NCI-H1436 treated with DMSO at 0.1 percent for 48 hours (cell line): ENCODE results near the gene PIP5KL1.

ENCODE experiments used
- DNase-seq: peaks from one replicate; lab custom pipeline; 2025; lab: John Stamatoyannopoulos, UW

The PIP5KL1 gene

GRCh38 chr9:127912882-127913281 is 17.7 kb downstream of the PIP5KL1 start:
- no peak for DNase-seq

- DNase-seq: no peak
Measured at GRCh38 chr9:127912296-127912695, 18.3 kb downstream of the PIP5KL1 start.

DNA sequence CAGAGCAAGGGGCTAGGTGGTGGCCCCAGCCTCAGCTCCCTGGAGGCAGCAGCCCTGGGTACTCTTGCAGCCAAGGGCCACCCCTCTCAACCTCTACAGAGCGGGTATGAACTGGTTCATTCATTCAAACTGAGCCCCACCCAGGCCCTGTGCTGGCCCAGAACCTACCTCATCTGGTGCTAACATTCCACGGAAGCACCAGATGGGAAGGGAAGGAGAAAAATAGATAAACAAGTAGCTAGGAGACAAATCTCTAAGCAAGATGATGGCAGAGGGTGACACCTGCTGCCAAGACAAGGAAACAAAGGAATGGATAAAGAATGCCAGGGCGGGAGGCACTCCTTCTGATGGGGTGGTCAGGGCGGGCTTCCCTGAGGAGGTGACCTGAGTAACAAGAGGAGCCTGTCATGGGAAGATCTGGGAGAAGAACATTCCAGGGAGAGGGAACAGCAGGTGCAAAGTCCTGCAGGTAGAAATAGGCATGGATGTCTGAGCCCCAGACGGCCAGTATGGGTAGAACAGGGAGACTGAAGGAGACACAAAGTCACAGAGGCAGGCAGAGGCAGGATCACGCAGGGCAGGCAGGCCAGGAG is 19.9 kb downstream of the PIP5KL1 start:
- no peak for DNase-seq

- DNase-seq: no peak
Measured at GRCh38 chr9:127909839-127910273, 20.7 kb downstream of the PIP5KL1 start.

DNA sequence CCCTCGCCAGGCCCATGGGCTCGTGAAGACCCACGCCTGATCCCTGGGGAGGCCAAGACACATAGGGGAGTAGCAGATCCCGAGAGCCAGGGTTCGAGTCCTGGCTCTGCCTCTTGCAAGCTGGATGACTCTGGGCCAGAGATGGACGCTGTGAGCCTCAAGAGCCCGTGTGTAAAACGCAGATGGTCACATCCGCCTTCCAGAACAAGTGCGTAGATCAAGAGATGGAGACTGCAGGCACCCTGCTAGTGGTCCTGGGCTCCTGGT is 22.0 kb downstream of the PIP5KL1 start:
- DNase-seq: no peak

- no peak for DNase-seq
Measured at GRCh38 chr9:127907867-127908659, 22.5 kb downstream of the PIP5KL1 start.

- DNase-seq: no peak
Measured at GRCh38 chr9:127905788-127906191, 24.8 kb downstream of the PIP5KL1 start.

DNA sequence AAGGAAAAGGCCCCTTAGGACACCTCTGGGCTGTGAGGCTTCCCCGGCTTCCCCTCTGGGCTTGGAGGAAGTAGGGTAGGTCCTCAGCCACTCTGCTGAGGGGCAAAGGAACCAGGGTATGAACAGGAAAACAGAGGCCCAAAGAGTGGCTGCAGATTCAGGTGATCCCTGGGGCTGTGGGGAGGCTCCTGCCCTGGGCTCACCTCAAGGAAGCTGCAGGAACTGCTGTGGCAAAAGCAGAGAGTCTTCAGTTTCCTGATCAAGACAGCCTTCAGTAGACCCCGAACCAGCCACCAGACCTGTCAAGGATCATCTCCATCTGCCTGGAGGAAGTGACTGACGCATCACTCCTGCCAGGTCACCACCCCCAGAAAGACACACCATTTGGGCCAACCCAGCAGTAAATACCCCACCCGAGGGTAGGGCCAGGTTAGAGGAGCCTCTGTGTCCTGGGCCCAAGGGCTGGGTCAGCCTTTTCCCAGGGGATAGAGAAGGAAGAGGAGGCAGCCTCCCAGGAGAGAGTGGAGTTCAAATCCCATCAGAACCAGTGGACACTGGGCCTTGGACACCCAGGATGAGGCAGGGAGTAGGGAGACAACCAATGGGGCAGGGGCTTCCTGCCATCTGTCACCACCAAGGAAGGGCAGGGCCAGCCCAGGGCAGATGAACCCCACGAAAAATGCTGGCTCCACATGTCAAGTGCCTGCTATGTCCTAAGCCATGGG is 25.4 kb downstream of the PIP5KL1 start:
- DNase-seq: no peak

DNA sequence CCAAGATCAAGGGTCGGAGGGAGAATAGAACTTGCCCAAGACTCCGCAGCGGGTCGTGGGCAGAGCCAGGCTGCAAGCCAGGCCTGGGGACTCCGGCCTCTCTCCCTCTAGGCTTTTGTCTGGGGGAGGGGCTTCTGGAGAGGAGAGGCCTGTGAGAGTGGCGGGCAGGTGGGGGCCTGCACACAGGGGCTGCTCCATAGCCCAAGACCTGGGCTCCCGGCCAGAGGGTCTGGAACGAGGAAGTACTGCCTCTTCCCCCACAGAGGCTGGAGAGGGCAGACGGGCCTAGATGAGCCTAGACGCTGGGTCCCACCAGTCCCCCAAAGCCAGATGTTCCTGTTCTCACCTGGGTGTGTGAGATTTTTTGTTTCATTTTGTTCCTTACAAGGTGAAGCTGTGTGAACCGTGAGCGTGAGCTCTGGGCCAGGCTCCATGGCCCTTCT is 26.0 kb downstream of the PIP5KL1 start:
- no peak for DNase-seq

DNA sequence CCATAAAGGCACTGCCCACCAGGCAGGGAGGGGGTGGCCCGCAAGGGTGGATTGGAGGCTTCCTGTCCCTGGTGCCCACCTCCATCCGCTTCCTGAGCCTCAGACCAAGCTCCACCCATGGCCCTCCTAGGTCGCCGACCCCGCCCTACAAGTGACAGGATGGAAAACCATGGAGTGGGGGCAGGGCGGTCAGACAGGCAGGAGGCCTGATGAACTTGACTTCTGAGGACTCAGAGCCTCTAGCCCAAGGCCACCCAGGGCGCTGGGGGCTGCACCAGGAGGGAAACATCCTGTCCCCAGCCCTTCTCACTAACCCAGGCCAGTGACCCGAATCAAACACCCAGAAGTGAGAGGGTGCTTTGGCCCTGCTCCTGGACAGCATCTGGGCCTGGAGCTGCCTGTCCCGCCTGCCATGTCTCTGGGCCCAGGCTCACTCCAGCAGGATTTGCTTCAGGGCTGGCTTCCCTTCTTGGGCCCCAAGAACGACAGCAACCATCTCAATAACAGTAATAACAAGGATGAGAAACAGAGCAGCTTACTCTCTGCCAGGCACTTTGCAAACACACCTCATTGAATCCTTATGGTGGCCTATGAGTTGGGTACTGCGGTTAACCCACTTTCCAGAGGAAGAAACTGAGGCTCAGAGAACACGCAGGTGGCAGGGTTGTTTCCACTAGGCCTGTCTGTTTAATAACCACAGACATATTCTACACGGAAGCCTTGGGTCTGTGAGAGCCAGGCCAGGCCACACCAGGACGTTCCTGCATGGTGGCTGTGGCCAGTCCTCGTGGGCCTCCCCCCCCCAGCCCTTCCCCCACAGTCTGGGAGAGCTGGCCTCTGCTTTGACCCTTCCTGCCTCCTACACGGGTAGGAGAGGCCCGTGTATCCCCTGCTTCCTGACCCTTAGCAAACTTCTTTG is 26.8 kb downstream of the PIP5KL1 start:
- DNase-seq: no peak

DNA sequence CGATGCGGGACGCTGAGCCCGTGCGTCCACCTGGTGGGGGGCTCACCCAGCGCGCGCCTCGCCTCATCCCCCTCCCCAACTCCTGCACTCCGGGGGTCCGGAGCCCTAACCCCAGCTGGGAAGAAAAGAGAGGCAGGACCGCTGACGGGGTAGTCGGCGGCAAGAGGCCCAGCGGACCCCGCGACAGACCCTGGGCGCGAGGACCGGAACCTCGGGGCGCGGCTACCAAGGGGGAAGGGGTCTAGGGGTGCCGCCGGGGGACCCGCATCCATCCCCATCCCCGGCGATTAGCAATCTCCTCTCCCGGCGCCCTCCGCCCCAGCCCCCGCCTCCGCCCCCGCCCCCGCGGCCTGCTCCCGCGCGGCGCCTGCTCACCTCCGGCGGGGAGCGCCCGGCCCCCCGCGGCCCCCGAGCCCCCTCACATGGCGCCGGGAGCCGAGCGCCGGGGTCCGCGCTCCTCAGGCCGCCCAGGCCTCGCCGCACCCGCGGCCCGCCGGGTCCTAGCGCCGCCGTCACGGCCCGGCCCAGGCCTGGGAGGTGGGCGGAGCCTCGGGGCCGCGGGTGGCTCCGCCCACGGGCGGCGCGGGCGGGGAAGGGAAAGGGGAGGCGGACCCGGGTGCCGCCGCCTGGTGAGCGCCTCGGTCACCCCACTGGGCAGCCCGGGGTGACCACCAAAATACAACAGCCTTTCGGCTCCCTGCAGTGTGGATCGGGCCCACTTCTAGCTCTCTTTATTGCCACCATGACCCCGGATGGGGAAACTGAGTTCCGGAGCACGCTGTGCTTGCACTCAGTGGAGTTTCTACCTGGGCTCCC is 31.2 kb downstream of the PIP5KL1 start, which contains the start of gene ST6GALNAC6:
TSS of gene ST6GALNAC6 (minus strand) at position 476 of the 816 bp plus-strand sequence. CDS start 1,622 bp downstream, outside the sequence.
- no peak for DNase-seq

DNA sequence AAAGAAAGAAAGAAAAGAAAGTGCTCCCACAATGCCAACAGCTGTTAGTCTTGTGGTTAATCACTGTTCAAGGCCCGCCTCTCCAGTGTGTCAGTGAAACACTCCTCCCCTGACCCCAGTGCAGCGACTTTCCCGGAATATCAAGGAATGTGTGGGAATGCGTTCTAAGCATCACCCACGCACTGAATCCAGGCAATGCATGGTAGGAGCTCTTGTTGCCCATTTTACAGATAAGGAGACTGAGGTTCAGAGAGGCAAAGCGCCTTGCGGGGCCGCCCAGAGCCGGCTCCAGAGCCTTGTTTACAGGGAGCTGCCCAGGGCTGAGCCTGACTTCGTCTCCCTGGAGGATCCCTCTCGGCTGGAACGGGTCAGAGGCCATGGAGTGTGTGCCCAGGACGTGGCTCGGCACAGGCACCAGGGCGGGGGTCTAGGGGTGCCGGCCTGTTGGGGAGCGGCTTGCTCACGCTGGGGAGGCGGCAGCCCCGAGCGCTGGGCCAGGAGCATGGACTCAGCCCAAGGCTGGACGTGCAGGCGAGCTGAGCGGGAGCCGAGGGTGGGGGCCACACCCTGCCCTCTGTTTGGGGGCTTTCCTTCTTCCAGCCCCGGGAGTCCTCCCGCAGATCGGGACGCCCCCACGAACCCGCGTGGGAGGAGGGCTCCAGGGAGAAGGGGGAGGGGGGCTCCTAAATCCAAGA is 32.0 kb downstream of the PIP5KL1 start:
- no peak for DNase-seq

DNA sequence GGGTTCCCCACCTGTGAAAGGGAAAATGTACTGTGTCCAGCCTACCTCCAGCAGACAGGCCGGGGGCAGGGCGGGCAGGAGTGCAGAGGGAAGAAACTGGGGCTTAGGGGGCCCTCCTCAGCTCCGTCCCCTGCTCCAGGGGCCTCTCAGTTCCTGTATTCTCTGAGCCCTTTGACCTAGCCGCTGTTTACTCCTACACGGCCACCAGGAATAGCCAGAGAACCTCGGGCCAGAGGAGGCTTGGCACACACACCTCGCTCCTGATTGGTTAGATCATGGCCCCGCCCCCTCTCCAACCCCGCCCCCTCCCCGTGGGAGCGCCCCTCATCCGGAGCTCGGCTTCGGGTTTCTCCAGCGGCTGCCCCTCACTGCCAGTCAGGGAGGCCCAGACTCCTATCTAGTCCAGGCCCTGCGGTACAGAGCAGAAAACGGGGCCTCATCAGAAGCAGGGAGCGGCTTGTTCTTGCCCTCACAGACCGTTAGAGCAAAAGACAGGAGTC is 33.3 kb downstream of the PIP5KL1 start:
- no peak for DNase-seq

DNA sequence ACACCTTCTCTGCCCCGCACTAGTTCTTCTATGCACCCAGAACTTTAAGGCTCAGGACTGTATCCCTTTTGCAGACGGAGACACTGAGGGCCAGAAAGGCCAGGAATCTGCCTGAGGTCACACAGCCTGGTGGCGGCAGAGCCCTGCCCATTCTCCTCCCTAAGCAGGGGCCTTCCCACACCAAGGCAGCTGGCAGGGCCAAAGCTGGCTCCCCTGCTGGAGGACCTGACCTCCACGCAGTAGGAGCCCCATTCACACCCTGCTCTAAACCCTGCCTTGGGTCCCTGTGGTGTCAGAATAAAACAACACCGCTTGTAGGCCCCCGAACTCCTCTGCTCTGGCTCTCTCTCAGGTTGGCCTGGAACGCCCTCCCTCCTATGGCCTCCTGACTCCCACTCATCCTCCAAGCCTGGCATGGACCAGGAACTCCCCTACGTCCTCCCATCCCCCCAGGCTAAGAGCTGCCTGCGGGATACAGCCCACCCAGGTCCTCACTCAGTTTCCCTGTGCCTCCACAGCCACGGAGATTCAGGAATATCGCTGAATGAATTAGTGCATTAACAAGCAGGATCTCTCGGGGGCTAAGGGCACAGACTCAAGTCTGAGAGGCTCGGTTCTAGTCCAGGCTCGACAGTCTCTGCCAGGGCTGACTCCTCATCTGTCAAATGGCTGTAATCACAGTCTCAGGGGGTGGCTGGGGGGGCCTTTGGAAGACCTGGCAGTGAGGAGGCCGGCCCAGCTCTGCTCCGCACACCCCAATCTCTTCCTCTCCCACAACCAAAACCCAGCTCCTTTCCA is 34.0 kb downstream of the PIP5KL1 start:
- no peak for DNase-seq

GRCh38 chr9:127895811-127896210 is 34.8 kb downstream of the PIP5KL1 start:
- DNase-seq: no peak

DNA sequence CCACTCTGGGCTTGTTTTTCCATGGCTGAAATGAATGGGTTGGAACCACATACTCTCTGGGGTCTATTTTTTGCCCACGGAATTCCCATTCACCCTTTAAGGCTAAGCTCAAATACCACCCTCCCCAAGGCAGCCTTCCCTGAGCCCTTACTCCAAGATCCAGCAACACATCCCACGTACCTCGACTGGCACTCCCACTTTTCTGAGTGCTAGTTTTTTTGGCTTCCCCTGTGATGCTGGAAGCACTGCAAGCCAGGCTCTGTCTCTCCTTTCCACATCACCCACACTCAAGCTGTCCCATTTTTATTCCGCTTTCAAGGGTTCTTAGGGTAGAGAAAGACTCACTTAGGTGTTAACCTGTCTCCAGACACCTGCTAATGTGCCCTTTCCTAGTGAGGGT is 37.2 kb downstream of the PIP5KL1 start:
- no peak for DNase-seq

DNA sequence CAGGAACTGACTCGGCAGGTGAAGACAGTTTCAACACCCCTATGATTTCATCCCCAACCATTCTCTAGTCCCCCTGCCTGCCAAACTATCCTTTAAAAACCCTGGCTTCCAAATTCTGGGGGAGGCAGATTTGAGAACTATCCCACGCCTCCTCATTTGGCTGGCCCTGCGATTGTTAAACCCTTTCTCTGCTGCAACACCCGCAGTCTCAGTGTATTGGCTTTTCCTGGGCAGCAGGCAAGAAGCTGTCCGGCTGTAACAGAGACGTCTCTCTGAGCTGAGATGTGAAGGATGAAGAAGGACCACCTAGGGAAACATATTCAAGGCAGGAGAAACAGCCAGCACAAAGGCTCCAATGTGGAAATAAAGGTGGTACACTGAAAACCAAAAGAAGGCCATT is 37.7 kb downstream of the PIP5KL1 start:
- DNase-seq: no peak

DNA sequence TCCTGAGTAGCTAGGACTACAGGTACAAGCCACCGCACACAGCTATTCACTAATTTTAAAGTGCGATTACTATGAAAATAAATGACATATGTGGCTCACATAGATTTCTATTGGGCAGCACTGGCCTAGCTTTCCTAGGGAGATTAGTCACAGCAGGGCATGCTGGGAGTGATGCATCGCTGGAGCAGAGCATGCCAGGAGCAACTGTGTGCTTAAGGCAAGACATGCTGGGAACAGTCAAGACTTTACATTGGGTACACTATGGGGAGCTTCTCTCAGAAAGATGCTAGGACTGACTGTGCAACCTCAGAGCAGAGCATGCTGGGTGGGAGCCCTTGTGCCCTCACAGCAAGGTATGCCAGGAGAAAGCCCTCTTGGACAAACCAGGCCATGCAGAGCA is 40.5 kb downstream of the PIP5KL1 start:
- no peak for DNase-seq

- no peak for DNase-seq
Measured at GRCh38 chr9:127887792-127888191, 42.8 kb downstream of the PIP5KL1 start.
